GM12878 (cell line): ENCODE measurements around the gene ZNF160.

ENCODE experiments used
- CREM ChIP-seq: IDR thresholded peaks from 2 replicates; pipeline ENCODE4 v1.6.1; 2014; ENCODE audit warnings: antibody characterized with exemption, low read depth
- CTCF ChIP-seq, 3 experiments: IDR thresholded peaks in 2 of 3; conservative IDR thresholded peaks in 1 of 3; 2 replicates each; pipeline ENCODE4 v1.5.1; 2011; ENCODE audit warnings: low read depth in 3 of 3, low read length in 3 of 3, mild to moderate bottlenecking in 3 of 3, control low read depth in 2 of 3, moderate library complexity in 2 of 3, inconsistent platforms in 1 of 3, mixed read lengths in 1 of 3; ENCODE audit not compliant: control insufficient read depth in 2 of 3, insufficient read depth in 1 of 3; ENCODE audit errors: extremely low read depth in 1 of 3
- ELK1 ChIP-seq: IDR thresholded peaks from 2 replicates; pipeline ENCODE4 v1.6.1; 2012; ENCODE audit warnings: low read depth, low read length, improper control_type of control experiment
- FOXK2 ChIP-seq: fragments of 450-650 bp; IDR thresholded peaks from 2 replicates; pipeline ENCODE4 v1.6.1; 2017; ENCODE audit warnings: mild to moderate bottlenecking, moderate library complexity
- RUNX3 ChIP-seq: IDR thresholded peaks from 2 replicates; pipeline ENCODE4 v1.6.1; 2012; ENCODE audit warnings: low read length, inconsistent platforms
- TCF12 ChIP-seq: IDR thresholded peaks from 2 replicates; pipeline ENCODE4 v1.6.1; 2011; ENCODE audit warnings: low read depth, mild to moderate bottlenecking, low read length

GRCh38 chr19:53079313-53079924 is 23.8 kb downstream of the ZNF160 start:
- TF ChIP-seq CTCF (IDR thresholded peaks at IDR 0.05 in 2 of 3, conservative IDR thresholded peaks at IDR 0.05 in 1 of 3; ENCODE audit: control insufficient read depth in 2 of 3, extremely low read depth in 1 of 3, insufficient read depth in 1 of 3, low read depth in 3 of 3, low read length in 3 of 3) = no peak
- no peak for TF ChIP-seq TCF12
- TF ChIP-seq RUNX3 = no peak
- TF ChIP-seq ELK1 = no peak
- TF ChIP-seq FOXK2 = no peak
- no peak for TF ChIP-seq CREM
